Brain pericyte (primary cell): Measurements from ENCODE around the gene AFF1.

Source experiments
- DNase-seq: peaks from one replicate; pipeline ENCODE4 v3.0.0-alpha.2; 2012; ENCODE audit warnings: low read depth, low spot score

AFF1 gene

GRCh38 chr4:87150498-87151261, 215.9 kb downstream of the AFF1 start:
- DNase-seq = peak; percentile 34

- no peak for DNase-seq
Measured at GRCh38 chr4:87151730-87152129, 216.9 kb downstream of the AFF1 start.

- DNase-seq = no peak
Measured at GRCh38 chr4:87152310-87153041, 217.7 kb downstream of the AFF1 start.

- DNase-seq = no peak
Measured at GRCh38 chr4:87153078-87153870, 218.5 kb downstream of the AFF1 start.

GRCh38 chr4:87165892-87166291, 231.1 kb downstream of the AFF1 start:
- DNase-seq = no peak

GRCh38 chr4:87166296-87166854, 231.6 kb downstream of the AFF1 start:
- DNase-seq = no peak

GRCh38 chr4:87171944-87172343, 237.1 kb downstream of the AFF1 start:
- DNase-seq = no peak

GRCh38 chr4:87174672-87175071, 239.9 kb downstream of the AFF1 start:
- no peak for DNase-seq

GRCh38 chr4:87179751-87180150, 244.9 kb downstream of the AFF1 start:
- no peak for DNase-seq

- no peak for DNase-seq
Measured at GRCh38 chr4:87180767-87181166, 246.0 kb downstream of the AFF1 start.

- DNase-seq = no peak
Measured at GRCh38 chr4:87185146-87185870, 250.5 kb downstream of the AFF1 start.

GRCh38 chr4:87188048-87188447, 253.2 kb downstream of the AFF1 start:
- peak; percentile 16 for DNase-seq

- DNase-seq = no peak
Measured at GRCh38 chr4:87188932-87189331, 254.1 kb downstream of the AFF1 start.
